Stimulated activated CD4-positive, alpha-beta T cell treated with anti-CD3 and anti-CD28 coated beads, Interleukin-15, amount 100 ng/mL, for 1 hour (primary cell): ENCODE measurements around the gene ERP44.
"Not testable (repeated sequence)": the region's sequence is repeated elsewhere in the genome, so short reads cannot be mapped to it uniquely, and the experiment has no call there.

Experiments
- DNase-seq, 2 donors: peaks; one replicate each; pipeline ENCODE4 v3.0.0-alpha.2; 2020; ENCODE audit warnings: low read depth in 1 of 2, low spot score in 1 of 2

Gene ERP44

GRCh38 chr9:100098887-100099721, at the start of gene ERP44, which contains the start of gene INVS:
ERP44 (minus strand) TSS chr9:100099000; CDS start chr9:100098840, 160 bp downstream.
INVS (plus strand) TSS chr9:100099243; CDS start chr9:100104522, 5,279 bp downstream.
- DNase-seq: peak; percentile 86 to 92

- DNase-seq: not testable (repeated sequence)
Observed at GRCh38 chr9:100145976-100146375, 47.2 kb upstream of the ERP44 start.

DNA sequence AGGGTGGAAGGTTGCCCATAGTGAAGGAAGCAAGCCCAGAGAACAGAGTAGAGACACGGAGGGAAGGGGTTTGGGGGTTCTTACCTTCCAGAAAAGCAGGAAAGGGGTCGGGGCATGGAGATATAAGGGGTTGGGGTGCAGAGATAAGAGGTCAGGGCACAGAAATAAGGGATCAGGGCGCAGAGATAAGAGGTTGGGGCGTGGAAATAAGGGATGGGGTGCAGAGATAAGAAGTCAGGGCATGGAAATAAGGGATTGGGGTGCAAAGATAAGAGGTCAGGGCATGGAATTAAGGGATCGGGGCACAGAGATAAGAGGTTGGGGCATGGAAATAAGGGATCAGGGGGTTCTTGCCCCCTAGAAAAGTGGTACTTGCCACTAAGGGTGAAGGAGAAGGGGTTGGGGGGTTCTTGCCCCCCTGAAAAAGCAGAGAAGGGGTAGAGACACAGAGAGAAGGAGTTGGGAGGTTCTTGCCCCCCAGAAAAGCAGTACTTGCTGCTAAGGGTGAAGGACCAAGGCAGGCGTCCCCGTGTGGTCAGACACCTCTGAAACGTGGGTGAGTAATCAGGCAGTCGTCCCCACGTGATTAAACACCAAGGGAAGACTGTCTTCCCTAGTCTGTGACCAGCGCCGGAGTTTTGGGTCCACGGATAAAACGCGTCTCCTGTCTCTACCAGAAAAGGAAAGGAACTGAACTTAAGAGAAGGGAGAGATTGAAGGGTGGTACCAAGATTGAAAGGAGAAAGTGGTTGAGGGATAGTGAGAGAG, 46.6 kb upstream of the ERP44 start:
- not testable (repeated sequence) for DNase-seq

GRCh38 chr9:100141862-100142261, 43.1 kb upstream of the ERP44 start:
- DNase-seq: not testable (repeated sequence)

GRCh38 chr9:100140303-100140702, 41.5 kb upstream of the ERP44 start:
- DNase-seq: not testable (repeated sequence)

- DNase-seq: not testable (repeated sequence)
Observed at GRCh38 chr9:100136799-100137198, 38.0 kb upstream of the ERP44 start.

DNA sequence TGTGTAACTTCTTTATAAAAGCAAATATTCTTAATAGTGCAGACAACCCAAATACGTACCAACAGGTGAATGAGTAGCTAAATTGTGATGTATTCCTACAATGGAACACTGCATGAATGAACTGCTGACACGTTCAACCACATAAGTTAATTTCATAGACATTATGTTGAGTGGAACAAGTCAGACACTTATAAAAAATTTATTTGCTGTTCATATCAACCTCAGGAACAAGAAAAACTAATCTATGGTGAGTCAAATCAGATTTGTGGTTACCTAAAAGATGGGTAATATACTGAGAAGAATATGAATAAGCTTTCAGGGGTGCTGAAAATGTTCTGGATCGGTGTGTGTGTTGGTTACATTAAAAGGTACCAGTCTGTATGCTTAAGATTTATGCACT, 35.9 kb upstream of the ERP44 start:
- DNase-seq: no peak

GRCh38 chr9:100131875-100132430, 33.2 kb upstream of the ERP44 start:
- no peak for DNase-seq

DNA sequence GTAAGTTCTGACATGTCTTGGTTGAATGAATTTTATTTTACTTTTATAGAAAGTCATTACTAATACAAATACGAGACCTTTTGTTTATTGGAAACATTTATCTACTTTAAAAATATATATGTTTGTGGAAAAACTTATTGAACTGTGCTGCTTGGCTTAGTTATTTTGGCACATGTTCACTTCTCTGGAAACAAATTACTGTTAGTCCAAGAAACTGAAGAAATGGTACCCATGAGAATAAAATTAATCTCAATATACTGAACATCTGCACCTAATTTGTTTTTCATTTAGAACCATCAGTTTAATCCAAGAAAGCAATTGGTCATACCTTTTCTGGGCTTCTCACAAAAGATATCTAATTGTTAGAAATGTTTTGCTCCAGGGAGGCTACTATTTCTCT, 32.4 kb upstream of the ERP44 start:
- no peak for DNase-seq

DNA sequence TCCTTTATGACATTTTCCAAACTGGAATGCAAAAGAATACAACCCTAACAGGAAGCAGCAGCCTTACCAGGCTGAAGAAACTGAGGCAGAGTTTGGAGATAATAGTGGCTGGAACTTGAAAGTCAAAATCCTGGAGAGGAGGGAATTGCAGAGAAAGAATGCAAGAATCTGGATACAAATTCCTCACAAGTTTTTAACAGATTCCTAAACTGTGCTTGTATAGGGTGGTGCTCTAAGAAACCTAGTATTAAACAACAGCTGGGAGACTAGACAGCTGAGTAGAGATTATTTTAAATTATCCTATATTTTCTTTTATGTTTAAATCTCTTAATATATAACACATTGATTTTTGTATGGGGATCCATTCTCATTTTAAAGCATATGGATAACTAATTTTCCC, 31.0 kb upstream of the ERP44 start:
- DNase-seq: no peak

- no peak for DNase-seq
Observed at GRCh38 chr9:100126423-100126822, 27.6 kb upstream of the ERP44 start.

GRCh38 chr9:100125910-100126309, 27.1 kb upstream of the ERP44 start:
- DNase-seq: no peak

DNA sequence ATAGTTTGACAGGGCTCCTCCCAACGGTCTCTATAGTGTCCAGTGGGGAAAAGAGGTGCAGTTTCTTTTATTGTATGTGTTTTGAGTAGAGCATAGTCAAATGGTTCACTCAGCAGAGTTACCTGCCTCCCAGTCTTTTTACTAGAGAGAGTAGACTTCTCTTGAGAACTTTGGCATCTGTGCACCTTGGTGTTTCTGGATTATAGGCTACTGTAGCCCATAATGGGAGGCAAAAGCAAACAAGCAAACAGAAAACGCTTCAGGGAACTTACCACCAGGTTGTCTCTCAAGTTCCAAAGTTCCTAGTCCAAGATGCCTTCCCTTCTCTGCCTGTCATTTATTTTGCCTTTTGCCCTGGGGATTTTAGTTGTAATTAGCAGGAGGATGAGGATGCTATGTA, 26.4 kb upstream of the ERP44 start:
- no peak for DNase-seq

GRCh38 chr9:100120286-100120685, 21.5 kb upstream of the ERP44 start:
- no peak for DNase-seq

GRCh38 chr9:100117316-100117715, 18.5 kb upstream of the ERP44 start:
- DNase-seq: no peak

- DNase-seq: no peak
Observed at GRCh38 chr9:100112677-100113336, 14.0 kb upstream of the ERP44 start.

- no peak for DNase-seq
Observed at GRCh38 chr9:100111235-100111634, 12.4 kb upstream of the ERP44 start.

GRCh38 chr9:100108559-100108958, 9.8 kb upstream of the ERP44 start:
- DNase-seq: no peak

DNA sequence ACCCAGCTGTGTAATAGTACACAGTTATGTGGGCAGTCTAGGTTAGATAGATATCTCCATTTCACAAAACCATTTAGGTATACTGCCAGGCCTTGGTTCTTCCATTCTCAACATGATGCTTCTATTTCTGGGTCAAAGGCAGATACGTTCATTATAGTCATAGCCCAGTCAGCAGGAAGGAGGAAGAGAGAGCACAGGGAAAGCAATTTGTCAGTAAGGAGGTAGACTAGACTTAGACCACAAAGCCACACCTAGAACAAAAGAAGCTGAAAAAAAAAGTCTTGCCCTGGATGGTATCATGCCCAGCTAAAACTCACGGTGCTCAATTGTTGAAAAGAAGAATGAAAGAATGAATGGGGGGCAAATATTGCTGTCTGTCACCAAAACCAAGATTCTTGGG, 7.8 kb upstream of the ERP44 start:
- DNase-seq: no peak

GRCh38 chr9:100105861-100106260, 7.1 kb upstream of the ERP44 start:
- DNase-seq: no peak

- no peak for DNase-seq
Observed at GRCh38 chr9:100104314-100104713, 5.5 kb upstream of the ERP44 start.
